Measurements from ENCODE around the gene DAPK1.
A peak's percentile ranks its signal among the peaks of the same experiment; 100 is the strongest.

DAPK1 gene

GRCh38 chr9:87685871-87686519 lies 188.3 kb downstream of the DAPK1 start:
- no peak for DNase-seq (ENCODE audit: low spot score)

GRCh38 chr9:87686520-87687090 lies 188.9 kb downstream of the DAPK1 start:
- no peak for DNase-seq (ENCODE audit: low spot score)

- no peak for DNase-seq (ENCODE audit: low spot score)
Observed at GRCh38 chr9:87687207-87687606, 189.5 kb downstream of the DAPK1 start.

GRCh38 chr9:87694236-87694755 lies 196.6 kb downstream of the DAPK1 start:
- no peak for DNase-seq (ENCODE audit: low spot score)

- DNase-seq (ENCODE audit: low spot score), result no peak
Observed at GRCh38 chr9:87695523-87695922, 197.9 kb downstream of the DAPK1 start.

GRCh38 chr9:87696641-87697040 lies 199.0 kb downstream of the DAPK1 start:
- no peak for DNase-seq (ENCODE audit: low spot score)

GRCh38 chr9:87698069-87698809 lies 200.6 kb downstream of the DAPK1 start:
- DNase-seq (ENCODE audit: low spot score), result no peak

GRCh38 chr9:87699835-87700234 lies 202.2 kb downstream of the DAPK1 start:
- no peak for DNase-seq (ENCODE audit: low spot score)

GRCh38 chr9:87701491-87701890 lies 203.8 kb downstream of the DAPK1 start:
- no peak for DNase-seq (ENCODE audit: low spot score)

GRCh38 chr9:87701931-87702421 lies 204.3 kb downstream of the DAPK1 start:
- no peak for DNase-seq (ENCODE audit: low spot score)

GRCh38 chr9:87702921-87703320 lies 205.3 kb downstream of the DAPK1 start:
- no peak for DNase-seq (ENCODE audit: low spot score)

GRCh38 chr9:87703636-87704276 lies 206.1 kb downstream of the DAPK1 start:
- DNase-seq (ENCODE audit: low spot score), result no peak

GRCh38 chr9:87704342-87704741 lies 206.7 kb downstream of the DAPK1 start:
- no peak for DNase-seq (ENCODE audit: low spot score)

GRCh38 chr9:87706066-87706739 lies 208.5 kb downstream of the DAPK1 start:
- DNase-seq (ENCODE audit: low spot score), result no peak

GRCh38 chr9:87707805-87708506 lies 210.3 kb downstream of the DAPK1 start:
- DNase-seq (ENCODE audit: low spot score), result no peak

- DNase-seq (ENCODE audit: low spot score), result no peak
Observed at GRCh38 chr9:87708546-87708945, 210.9 kb downstream of the DAPK1 start.

GRCh38 chr9:87708986-87709728 lies 211.5 kb downstream of the DAPK1 start:
- peak; percentile 46 for DNase-seq (ENCODE audit: low spot score)

GRCh38 chr9:87710443-87710842 lies 212.8 kb downstream of the DAPK1 start:
- DNase-seq (ENCODE audit: low spot score), result no peak

- DNase-seq (ENCODE audit: low spot score), result no peak
Observed at GRCh38 chr9:87711857-87712800, 214.5 kb downstream of the DAPK1 start.
